Glutamatergic neuron (in vitro differentiated cells): ENCODE data around the gene EIF2S3. TPM values are rescaled to one million over a fixed set of nuclear protein-coding genes. Genes with fewer than 3 reads are reported as not detected.
A peak's percentile ranks its signal among the peaks of the same experiment; 100 is the strongest.
"Not testable (repeated sequence)": the region's sequence is repeated elsewhere in the genome, so short reads cannot be mapped to it uniquely, and the experiment has no call there.

Experiments
- DNase-seq: peaks from one replicate; pipeline ENCODE4 v3.0.0; 2022
- H3K27ac Mint-ChIP-seq: one replicate; pipeline ENCODE4 v1.8.0; 2020; ENCODE audit warnings: mild to moderate bottlenecking, mixed read lengths, inconsistent platforms; ENCODE audit not compliant: unreplicated experiment
- H3K27me3 Mint-ChIP-seq: one replicate; pipeline ENCODE4 v1.8.0; 2020; ENCODE audit warnings: mild to moderate bottlenecking, moderate library complexity, mixed read lengths, inconsistent platforms; ENCODE audit not compliant: unreplicated experiment
- H3K36me3 Mint-ChIP-seq: one replicate; pipeline ENCODE4 v1.8.0; 2020; ENCODE audit warnings: mild to moderate bottlenecking, mixed read lengths, inconsistent platforms; ENCODE audit not compliant: unreplicated experiment
- H3K4me1 Mint-ChIP-seq: one replicate; pipeline ENCODE4 v1.8.0; 2020; ENCODE audit warnings: mild to moderate bottlenecking, low read depth, mixed read lengths, inconsistent platforms; ENCODE audit not compliant: unreplicated experiment
- H3K4me3 Mint-ChIP-seq: one replicate; pipeline ENCODE4 v1.8.0; 2020; ENCODE audit warnings: mild to moderate bottlenecking, mixed read lengths, inconsistent platforms; ENCODE audit not compliant: unreplicated experiment
- H3K9me3 Mint-ChIP-seq: one replicate; pipeline ENCODE4 v1.8.0; 2020; ENCODE audit warnings: mild to moderate bottlenecking, moderate library complexity, mixed read lengths, inconsistent platforms; ENCODE audit not compliant: unreplicated experiment
- CTCF ChIP-seq: fragments of 200-600 bp; sonication (generic); IDR thresholded peaks from one replicate; pipeline ENCODE4 v1.5.0; 2021; ENCODE audit not compliant: partially characterized antibody, unreplicated experiment
- total RNA-seq: library from RNA; stranded (reverse); fragmentation: NEBNext Ultra II Directional; extraction: Animal tissue kit (Norgen Biotek cat#: 25700); gene quantifications from one replicate; pipeline ENCODE4 v1.2.1, GENCODE V29; 2021; ENCODE audit not compliant: unreplicated experiment

The EIF2S3 gene
- total RNA-seq, 1 donor from 2014 or later, result 134 TPM

GRCh38 chrX:24027086-24027485, 27.7 kb upstream of the EIF2S3 start, which contains the start of gene KLHL15:
KLHL15 (minus strand) TSS chrX:24027186; CDS start chrX:24006693, 20,493 bp downstream.
- Mint-ChIP-seq H3K9me3 (peaks cover 4% of the 10 kb centered on the region), H3K4me3 (peak within 1 kb of the TSS; percentile 90), H3K36me3 (no peaks in the 10 kb centered on the region), H3K27ac (peak within 1 kb of the TSS; percentile 96), H3K4me1 (peaks cover 2% of the 10 kb centered on the region), H3K27me3 (peaks cover 2% of the 10 kb centered on the region)
- TF ChIP-seq CTCF, result no peak
- no peak for DNase-seq

- no peak for TF ChIP-seq CTCF
- H3K9me3 Mint-ChIP-seq, result peaks cover 4% of the 10 kb centered on the region
- DNase-seq, result no peak
Measured at GRCh38 chrX:24027985-24028384, 26.8 kb upstream of the EIF2S3 start.

GRCh38 chrX:24030597-24030996, 24.2 kb upstream of the EIF2S3 start:
- TF ChIP-seq CTCF, result no peak
- Mint-ChIP-seq H3K4me3 (no peak overlapping the region), H3K27ac (no peak overlapping the region), H3K36me3 (no peaks in the 10 kb centered on the region), H3K27me3 (peaks cover 4% of the 10 kb centered on the region), H3K4me1 (peaks cover 4% of the 10 kb centered on the region), H3K9me3 (peaks cover 9% of the 10 kb centered on the region)
- no peak for DNase-seq

More at GRCh38 chrX:24027985-24028384, 26.8 kb upstream of the EIF2S3 start:
- H3K4me3 Mint-ChIP-seq, result no peak overlapping the region
- H3K27ac Mint-ChIP-seq, result no peak overlapping the region
- peaks cover 3% of the 10 kb centered on the region for H3K27me3 Mint-ChIP-seq
- H3K4me1 Mint-ChIP-seq, result peaks cover 2% of the 10 kb centered on the region
- no peaks in the 10 kb centered on the region for H3K36me3 Mint-ChIP-seq

GRCh38 chrX:24034485-24034884, 20.3 kb upstream of the EIF2S3 start:
- Mint-ChIP-seq H3K4me1 (peaks cover 1% of the 10 kb centered on the region), H3K9me3 (peaks cover 5% of the 10 kb centered on the region), H3K27me3 (peaks cover 3% of the 10 kb centered on the region), H3K27ac (peak overlapping the region; percentile 76), H3K4me3 (no peak overlapping the region), H3K36me3 (no peaks in the 10 kb centered on the region)
- peak; percentile 43 for DNase-seq
- no peak for TF ChIP-seq CTCF

GRCh38 chrX:24037729-24038128, 17.0 kb upstream of the EIF2S3 start:
- H3K4me3 Mint-ChIP-seq, result no peak overlapping the region
- no peak for TF ChIP-seq CTCF
- DNase-seq, result no peak
- H3K4me1 Mint-ChIP-seq, result peaks cover 1% of the 10 kb centered on the region
- no peaks in the 10 kb centered on the region for H3K36me3 Mint-ChIP-seq
- peaks cover 5% of the 10 kb centered on the region for H3K9me3 Mint-ChIP-seq
- peaks cover 3% of the 10 kb centered on the region for H3K27me3 Mint-ChIP-seq
- no peak overlapping the region for H3K27ac Mint-ChIP-seq

GRCh38 chrX:24046060-24046459, 8.7 kb upstream of the EIF2S3 start:
- H3K4me1 Mint-ChIP-seq, H3K9me3 Mint-ChIP-seq, H3K4me3 Mint-ChIP-seq, H3K27ac Mint-ChIP-seq, DNase-seq, H3K36me3 Mint-ChIP-seq, H3K27me3 Mint-ChIP-seq: not testable (repeated sequence)

GRCh38 chrX:24049643-24050042, 5.1 kb upstream of the EIF2S3 start:
- not testable (repeated sequence) for H3K36me3 Mint-ChIP-seq, H3K4me3 Mint-ChIP-seq, DNase-seq, H3K27me3 Mint-ChIP-seq, H3K9me3 Mint-ChIP-seq, H3K27ac Mint-ChIP-seq, H3K4me1 Mint-ChIP-seq
